Right renal cortex interstitium (tissue), 3 donors: ENCODE measurements around the gene ZEB2. TPM values are rescaled to one million over a fixed set of nuclear protein-coding genes. Genes with fewer than 3 reads are reported as not detected.

Experiments
- DNase-seq, 3 donors: peaks; one replicate each; pipeline ENCODE4 v3.0.0-alpha.2; 2013; ENCODE audit warnings: low read depth in 3 of 3, low spot score in 2 of 3
- polyA plus RNA-seq, 3 donors: library from polyadenylated mRNA; unstranded; fragments of 120-200 nt; gene quantifications; one replicate each; pipeline ENCODE4 v1.2.1, GENCODE V29; 2013; ENCODE audit not compliant: insufficient read length in 3 of 3

The ZEB2 gene
- polyA plus RNA-seq, 3 donors, result 136 to 140 (median 138) TPM

GRCh38 chr2:144514616-144515091 lies 5.3 kb downstream of the ZEB2 start:
- DNase-seq, result no peak

DNA sequence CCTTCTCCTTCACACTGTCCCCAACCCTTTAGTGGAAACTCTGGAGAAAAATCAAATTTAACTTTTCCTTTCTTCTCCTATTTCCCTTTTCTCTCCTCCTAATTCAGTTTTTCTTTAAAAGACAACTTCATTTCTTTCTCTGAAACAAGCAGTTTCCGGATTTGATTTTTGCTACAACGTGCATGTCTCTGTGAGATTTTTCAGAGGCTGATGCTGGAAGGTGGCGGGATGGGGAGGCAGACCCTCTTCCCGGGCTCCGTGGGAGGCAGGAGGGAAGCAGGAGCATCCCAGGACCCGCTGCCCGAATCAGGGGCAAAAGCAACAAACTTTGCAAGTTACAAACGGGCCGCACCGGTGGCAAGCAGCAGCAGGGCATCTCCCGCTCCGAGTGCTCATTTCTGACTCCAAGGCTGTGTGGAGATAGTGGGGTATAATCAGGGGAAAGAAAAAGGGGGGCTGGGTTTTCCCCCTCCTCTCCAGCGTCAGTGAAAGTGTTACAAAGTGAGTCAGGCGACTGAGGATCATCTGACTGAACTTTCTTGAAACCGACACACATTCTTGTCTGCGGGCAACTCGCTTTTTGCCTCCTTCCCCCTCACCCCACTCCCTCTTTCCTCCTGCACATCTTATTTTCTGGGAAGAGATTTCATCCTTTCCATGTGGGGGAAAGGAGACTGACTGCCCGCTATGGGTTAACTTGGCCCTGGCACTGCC lies 6.4 kb downstream of the ZEB2 start:
- no peak for DNase-seq

DNA sequence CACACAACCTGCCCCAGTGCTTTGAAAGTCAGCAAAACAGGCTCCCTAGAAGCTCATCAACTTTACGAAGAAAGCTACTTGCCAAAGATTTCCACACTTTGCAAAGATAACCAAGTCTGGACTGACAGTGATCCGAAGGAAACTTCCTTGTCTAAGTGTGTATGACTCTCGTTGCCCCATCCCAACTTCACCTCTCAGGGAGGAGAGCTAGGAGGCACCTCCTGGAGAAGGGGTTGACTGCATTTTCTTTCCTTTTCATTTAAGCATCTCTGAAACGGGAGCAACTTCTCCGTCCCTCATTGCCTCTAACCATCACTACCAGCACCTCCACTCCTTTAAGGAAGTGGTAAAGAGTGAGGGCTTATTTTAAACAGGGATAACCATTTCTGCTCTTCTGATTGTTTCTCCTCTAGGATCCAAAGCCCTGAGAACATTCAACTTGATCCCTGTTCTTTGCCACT lies 7.0 kb downstream of the ZEB2 start:
- DNase-seq, result no peak

DNA sequence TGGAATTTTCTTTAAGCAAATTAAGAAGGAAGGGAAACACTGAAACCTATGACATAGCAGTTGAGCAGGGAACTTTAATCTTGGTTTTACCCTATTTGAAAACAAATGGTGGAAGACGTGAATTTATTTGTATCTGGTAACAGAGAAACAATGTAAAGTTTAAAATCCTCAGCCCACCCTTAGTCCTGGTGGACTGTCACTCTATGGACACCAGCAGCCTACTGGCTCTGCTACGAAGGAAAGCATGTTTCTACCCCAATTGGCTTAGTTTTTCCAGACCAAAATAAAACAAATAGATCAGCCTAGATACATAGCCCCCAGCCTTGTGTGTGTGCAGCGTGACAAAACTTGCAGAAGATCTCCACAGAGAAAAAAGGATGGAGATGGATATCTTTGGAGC lies 7.4 kb downstream of the ZEB2 start:
- DNase-seq, result no peak

GRCh38 chr2:144511937-144512336 lies 8.0 kb downstream of the ZEB2 start:
- no peak for DNase-seq

DNA sequence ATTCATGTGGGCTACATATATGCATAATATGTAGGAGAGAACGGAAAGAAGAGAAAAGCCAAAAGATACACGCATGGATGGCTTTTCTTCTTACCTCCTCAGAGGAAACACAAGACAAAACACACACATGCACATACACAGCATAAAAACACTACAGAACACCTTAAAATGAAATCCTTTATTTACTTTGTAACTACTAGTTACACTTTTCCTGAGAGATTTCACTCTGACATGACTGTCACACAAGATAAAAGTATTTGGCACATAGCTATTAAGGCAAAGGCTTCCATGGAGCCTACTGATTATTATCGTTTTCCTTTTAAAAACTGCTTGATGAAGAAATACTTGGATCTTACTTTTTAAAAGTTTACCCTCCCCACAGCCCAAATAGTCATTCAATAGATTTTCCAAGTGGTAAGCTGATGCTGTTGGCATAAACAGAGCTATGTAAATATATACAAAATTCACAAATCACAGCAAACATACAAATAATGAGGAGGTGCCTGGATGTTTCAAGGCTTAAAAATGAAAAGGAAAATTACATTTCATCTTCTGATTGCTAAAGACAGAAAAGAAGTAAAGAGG lies 8.6 kb downstream of the ZEB2 start:
- no peak for DNase-seq

DNA sequence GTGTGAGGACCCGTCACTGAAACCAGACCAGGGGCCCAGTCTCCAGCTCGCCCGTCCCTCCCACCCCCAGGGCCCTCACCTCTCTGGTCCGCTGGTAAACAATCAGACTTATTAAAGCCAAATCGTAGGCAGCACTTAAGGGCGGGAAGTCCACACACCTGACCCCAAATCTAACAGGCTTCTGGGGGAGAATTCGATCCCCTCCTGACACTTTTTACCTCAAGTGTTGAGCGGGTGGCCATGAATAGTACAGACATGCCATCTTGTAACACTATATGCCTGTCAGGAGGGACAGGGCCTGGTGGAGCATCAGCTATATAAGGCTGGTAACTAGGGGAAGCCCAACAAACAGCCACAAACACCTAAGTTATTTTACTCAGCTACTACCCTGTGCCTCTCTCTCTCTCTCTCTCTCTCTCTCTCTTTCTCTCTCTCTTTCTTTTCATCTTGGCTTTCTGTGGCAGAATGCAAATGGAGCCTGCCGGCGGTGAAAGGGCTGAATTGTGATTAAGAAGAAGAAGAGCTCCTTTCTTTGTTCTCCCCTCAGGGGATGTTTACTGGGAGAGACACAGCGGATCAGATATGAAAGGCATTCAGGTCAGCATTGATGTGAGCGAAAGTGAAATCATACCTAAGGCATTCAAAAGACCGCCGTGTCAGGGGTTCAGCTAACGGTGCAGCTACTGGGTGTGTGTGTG lies 9.5 kb downstream of the ZEB2 start:
- no peak for DNase-seq

- DNase-seq, result no peak
These were observed 10.1 kb downstream of the ZEB2 start for GRCh38 chr2:144509879-144510221.

GRCh38 chr2:144509001-144509878 lies 10.7 kb downstream of the ZEB2 start:
- DNase-seq, result no peak

GRCh38 chr2:144508172-144508851 lies 11.6 kb downstream of the ZEB2 start:
- DNase-seq, result no peak

- DNase-seq, result no peak
These were observed 12.3 kb downstream of the ZEB2 start for GRCh38 chr2:144507441-144508171.

GRCh38 chr2:144505245-144505831 lies 14.6 kb downstream of the ZEB2 start:
- no peak for DNase-seq

DNA sequence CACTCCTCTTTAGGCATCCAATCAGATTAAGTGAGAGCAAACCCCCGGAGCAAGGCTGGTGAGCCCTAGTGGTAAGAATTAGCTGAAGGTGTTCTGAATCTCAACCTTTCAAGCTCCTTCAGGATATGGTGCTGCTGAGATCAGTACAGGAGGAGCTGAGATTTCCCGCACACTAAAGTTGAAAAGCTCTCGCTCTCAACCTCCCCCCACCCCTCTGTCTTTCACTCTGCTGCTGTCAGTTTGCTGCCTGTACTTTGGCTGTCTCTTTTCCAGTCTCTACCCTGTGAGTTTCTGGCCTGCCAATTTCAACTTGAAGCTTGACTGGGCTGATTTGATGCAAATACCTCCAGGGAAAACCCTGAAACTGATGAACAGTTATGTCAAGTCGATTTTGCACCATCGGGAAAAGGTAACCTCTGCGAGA lies 15.7 kb downstream of the ZEB2 start:
- DNase-seq, result no peak

DNA sequence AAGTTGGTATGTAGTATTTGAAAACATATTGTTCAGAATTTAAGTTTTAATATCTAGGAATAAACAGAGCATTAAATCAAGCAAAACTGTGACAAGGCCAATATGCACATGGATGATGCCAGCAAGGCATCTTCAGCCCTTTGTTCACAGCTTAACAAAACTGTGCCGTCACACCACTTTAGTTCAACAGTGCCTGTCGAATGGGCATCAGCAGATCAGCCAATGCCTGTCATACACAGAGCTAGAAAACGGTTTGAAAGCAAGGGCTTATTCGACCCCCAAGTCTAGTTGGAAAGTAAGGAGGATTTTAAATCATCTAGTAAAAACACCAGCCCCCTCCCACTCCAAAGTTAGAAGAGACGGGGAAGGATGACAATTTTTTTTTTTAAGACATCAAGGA lies 16.7 kb downstream of the ZEB2 start:
- no peak for DNase-seq

DNA sequence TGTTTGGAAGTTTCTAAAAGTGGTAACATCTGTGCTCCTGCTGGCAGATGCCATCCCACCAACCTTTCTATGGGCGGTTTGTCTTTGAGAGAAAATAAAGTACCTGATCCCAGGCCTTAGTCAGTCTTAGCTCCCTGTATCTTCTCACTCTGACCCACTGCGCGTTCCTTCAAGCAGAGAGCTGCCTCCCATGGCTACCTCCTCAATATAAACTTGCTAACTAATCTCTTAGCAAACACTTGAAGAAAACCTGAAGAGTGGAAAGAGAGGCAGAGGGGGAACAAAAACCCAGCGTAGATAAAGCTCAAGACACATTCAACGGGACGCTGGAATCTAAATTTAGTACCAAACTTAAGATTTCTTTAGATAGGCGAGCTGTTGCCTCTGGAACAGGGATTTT lies 17.6 kb downstream of the ZEB2 start:
- DNase-seq, result no peak

DNA sequence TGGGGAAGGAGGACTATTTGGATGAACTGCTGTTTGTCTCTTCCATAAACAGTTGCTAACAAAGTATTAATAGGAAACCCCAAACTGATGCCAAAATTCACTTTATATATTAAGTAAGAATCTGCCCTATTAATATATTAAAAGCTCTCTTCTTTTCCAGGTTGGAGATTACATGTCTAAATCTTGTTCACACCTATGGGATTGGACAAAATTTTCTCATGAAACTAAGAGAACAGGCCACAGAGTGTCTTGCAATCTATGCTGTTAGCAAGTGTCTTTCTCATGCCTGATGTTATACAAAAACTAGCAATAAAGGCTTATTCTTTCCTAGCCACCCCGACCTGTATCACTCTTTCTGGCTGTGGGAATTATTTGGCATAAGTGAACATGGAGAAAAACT lies 18.3 kb downstream of the ZEB2 start:
- DNase-seq, result no peak

- DNase-seq, result no peak
These were observed 18.8 kb downstream of the ZEB2 start for GRCh38 chr2:144501118-144501517.

- no peak for DNase-seq
These were observed 19.4 kb downstream of the ZEB2 start for GRCh38 chr2:144500563-144500962.

- no peak for DNase-seq
These were observed 21.6 kb downstream of the ZEB2 start for GRCh38 chr2:144498277-144498676.
